ENCODE measurements around the gene C1orf21. TPM values are rescaled to one million over a fixed set of nuclear protein-coding genes. Genes with fewer than 3 reads are reported as not detected.

Gene C1orf21
- total RNA-seq, 1 donor = 17.0 TPM

GRCh38 chr1:184517130-184517529 lies 130.3 kb downstream of the C1orf21 start:
- Histone ChIP-seq H2AFZ (ENCODE audit: low read length) (no peak overlapping the region), H3K4me1 (ENCODE audit: insufficient read depth, low read length) (peaks cover 6% of the 10 kb centered on the region), H3K27ac (ENCODE audit: low read depth, low read length) (no peak overlapping the region), H3K79me2 (ENCODE audit: insufficient read depth, low read length) (no peaks in the 10 kb centered on the region), H3K4me2 (ENCODE audit: insufficient read depth, low read length) (no peak overlapping the region), H3K4me3 (ENCODE audit: insufficient read depth, low read length) (no peak overlapping the region), H3K9me3 (ENCODE audit: low read depth, low read length) (no peaks in the 10 kb centered on the region), H3K36me3 (ENCODE audit: insufficient read depth, low read length) (no peaks in the 10 kb centered on the region), H4K20me1 (ENCODE audit: insufficient read depth, low read length) (no peaks in the 10 kb centered on the region), H3K27me3 (ENCODE audit: insufficient read depth, low read length) (no peaks in the 10 kb centered on the region)
- no peak for TF ChIP-seq CTCF (IDR thresholded peaks at IDR 0.05; ENCODE audit: extremely low read depth, low read depth, low read length)
- no peak for DNase-seq (ENCODE audit: insufficient read length, low spot score, missing footprints)

- Histone ChIP-seq H3K4me2 (ENCODE audit: insufficient read depth, low read length) (no peak overlapping the region), H3K79me2 (ENCODE audit: insufficient read depth, low read length) (no peaks in the 10 kb centered on the region), H2AFZ (ENCODE audit: low read length) (no peak overlapping the region), H3K4me1 (ENCODE audit: insufficient read depth, low read length) (peaks cover 6% of the 10 kb centered on the region), H4K20me1 (ENCODE audit: insufficient read depth, low read length) (no peaks in the 10 kb centered on the region), H3K36me3 (ENCODE audit: insufficient read depth, low read length) (no peaks in the 10 kb centered on the region), H3K27me3 (ENCODE audit: insufficient read depth, low read length) (no peaks in the 10 kb centered on the region), H3K4me3 (ENCODE audit: insufficient read depth, low read length) (no peak overlapping the region), H3K9me3 (ENCODE audit: low read depth, low read length) (no peaks in the 10 kb centered on the region), H3K27ac (ENCODE audit: low read depth, low read length) (no peak overlapping the region)
- no peak for DNase-seq (ENCODE audit: insufficient read length, low spot score, missing footprints)
- TF ChIP-seq CTCF (IDR thresholded peaks at IDR 0.05; ENCODE audit: extremely low read depth, low read depth, low read length) = no peak
These were observed 132.0 kb downstream of the C1orf21 start for GRCh38 chr1:184518736-184519357.

- Histone ChIP-seq H3K27me3 (ENCODE audit: insufficient read depth, low read length) (no peaks in the 10 kb centered on the region), H4K20me1 (ENCODE audit: insufficient read depth, low read length) (no peaks in the 10 kb centered on the region), H2AFZ (ENCODE audit: low read length) (no peak overlapping the region), H3K4me1 (ENCODE audit: insufficient read depth, low read length) (peaks cover 5% of the 10 kb centered on the region), H3K79me2 (ENCODE audit: insufficient read depth, low read length) (no peaks in the 10 kb centered on the region), H3K36me3 (ENCODE audit: insufficient read depth, low read length) (no peaks in the 10 kb centered on the region), H3K9me3 (ENCODE audit: low read depth, low read length) (no peaks in the 10 kb centered on the region), H3K4me3 (ENCODE audit: insufficient read depth, low read length) (no peak overlapping the region), H3K27ac (ENCODE audit: low read depth, low read length) (no peak overlapping the region), H3K4me2 (ENCODE audit: insufficient read depth, low read length) (no peak overlapping the region)
- no peak for DNase-seq (ENCODE audit: insufficient read length, low spot score, missing footprints)
- TF ChIP-seq CTCF (IDR thresholded peaks at IDR 0.05; ENCODE audit: extremely low read depth, low read depth, low read length) = no peak
These were observed 133.5 kb downstream of the C1orf21 start for GRCh38 chr1:184520336-184520735.

- Histone ChIP-seq H2AFZ (ENCODE audit: low read length) (no peak overlapping the region), H4K20me1 (ENCODE audit: insufficient read depth, low read length) (no peaks in the 10 kb centered on the region), H3K27me3 (ENCODE audit: insufficient read depth, low read length) (no peaks in the 10 kb centered on the region), H3K27ac (ENCODE audit: low read depth, low read length) (no peak overlapping the region), H3K36me3 (ENCODE audit: insufficient read depth, low read length) (no peaks in the 10 kb centered on the region), H3K79me2 (ENCODE audit: insufficient read depth, low read length) (no peaks in the 10 kb centered on the region), H3K9me3 (ENCODE audit: low read depth, low read length) (no peaks in the 10 kb centered on the region), H3K4me3 (ENCODE audit: insufficient read depth, low read length) (no peak overlapping the region), H3K4me2 (ENCODE audit: insufficient read depth, low read length) (no peak overlapping the region), H3K4me1 (ENCODE audit: insufficient read depth, low read length) (peaks cover 5% of the 10 kb centered on the region)
- TF ChIP-seq CTCF (IDR thresholded peaks at IDR 0.05; ENCODE audit: extremely low read depth, low read depth, low read length) = no peak
- DNase-seq (ENCODE audit: insufficient read length, low spot score, missing footprints) = no peak
These were observed 137.4 kb downstream of the C1orf21 start for GRCh38 chr1:184524248-184524647.
